ENCODE measurements around the gene FOXA1. TPM values are rescaled to one million over a fixed set of nuclear protein-coding genes. Genes with fewer than 3 reads are reported as not detected.

FOXA1 gene
- total RNA-seq, 1 experiment from 2014 or later, result 2.5 TPM

DNA sequence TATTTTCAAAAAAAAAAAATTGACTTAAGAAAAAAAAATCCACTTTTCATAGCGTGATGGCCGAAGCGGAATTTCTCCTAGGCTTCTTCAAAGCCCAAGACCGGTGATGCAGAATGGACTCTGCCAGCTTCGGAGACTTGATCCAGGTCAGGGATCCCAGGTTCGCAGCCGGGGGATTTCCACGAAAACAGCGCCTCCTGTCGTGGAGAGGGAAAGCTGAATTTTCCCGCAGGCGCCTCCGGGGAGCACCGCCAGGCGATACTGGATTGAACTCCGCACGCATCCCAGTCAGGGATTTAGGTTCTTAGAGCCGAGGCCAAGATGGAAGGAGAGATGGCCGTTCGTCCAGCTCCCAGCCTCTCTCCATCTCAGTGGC, 2.5 kb upstream of the FOXA1 start:
- no peaks in the 10 kb centered on the region for H3K4me1 ChIP-seq
- no peak overlapping the region for H3K4me3 ChIP-seq
- no peak overlapping the region for H3K27ac ChIP-seq
- H3K27me3 ChIP-seq, result no peaks in the 10 kb centered on the region
- H3K36me3 ChIP-seq, result no peaks in the 10 kb centered on the region
- no peak for DNase-seq
- H3K9me3 ChIP-seq (replicated peaks), result no peaks in the 10 kb centered on the region

DNA sequence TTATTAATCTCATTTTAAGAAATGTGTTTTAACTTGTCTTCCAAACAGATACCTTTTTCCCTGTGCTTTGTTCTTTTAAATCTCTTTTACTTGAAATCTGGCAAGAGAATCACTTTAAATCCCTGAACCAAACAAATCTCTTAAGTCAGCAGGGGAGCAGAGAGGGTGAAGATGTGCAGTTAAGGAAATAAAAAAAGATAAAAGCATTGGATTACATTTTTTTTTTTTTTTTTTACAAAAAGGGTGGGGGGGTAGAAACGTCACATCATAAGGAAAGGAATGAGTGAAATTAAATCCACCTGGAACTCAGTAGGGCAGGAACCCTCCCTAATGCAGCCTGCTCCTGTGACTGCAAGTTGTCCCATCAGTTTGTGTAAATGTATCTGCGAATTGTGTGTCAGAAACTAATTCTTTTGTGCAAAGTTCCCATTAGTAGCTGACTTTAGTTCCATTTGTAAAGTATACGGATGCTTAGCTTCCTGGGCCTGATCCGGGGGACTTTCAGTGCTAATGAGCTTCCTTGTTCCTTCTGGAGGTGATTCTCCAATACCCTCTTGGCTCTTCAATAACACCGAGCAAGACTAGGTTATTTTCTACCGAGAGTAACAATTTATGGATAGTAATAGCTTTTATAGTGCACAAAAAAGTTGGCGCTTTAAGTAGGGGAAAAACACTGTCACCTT, 1.9 kb upstream of the FOXA1 start:
- H3K4me1 ChIP-seq, result no peaks in the 10 kb centered on the region
- H3K36me3 ChIP-seq, result no peaks in the 10 kb centered on the region
- no peak overlapping the region for H3K27ac ChIP-seq
- no peak overlapping the region for H3K4me3 ChIP-seq
- no peaks in the 10 kb centered on the region for H3K9me3 ChIP-seq (replicated peaks)
- no peaks in the 10 kb centered on the region for H3K27me3 ChIP-seq
- no peak for DNase-seq

DNA sequence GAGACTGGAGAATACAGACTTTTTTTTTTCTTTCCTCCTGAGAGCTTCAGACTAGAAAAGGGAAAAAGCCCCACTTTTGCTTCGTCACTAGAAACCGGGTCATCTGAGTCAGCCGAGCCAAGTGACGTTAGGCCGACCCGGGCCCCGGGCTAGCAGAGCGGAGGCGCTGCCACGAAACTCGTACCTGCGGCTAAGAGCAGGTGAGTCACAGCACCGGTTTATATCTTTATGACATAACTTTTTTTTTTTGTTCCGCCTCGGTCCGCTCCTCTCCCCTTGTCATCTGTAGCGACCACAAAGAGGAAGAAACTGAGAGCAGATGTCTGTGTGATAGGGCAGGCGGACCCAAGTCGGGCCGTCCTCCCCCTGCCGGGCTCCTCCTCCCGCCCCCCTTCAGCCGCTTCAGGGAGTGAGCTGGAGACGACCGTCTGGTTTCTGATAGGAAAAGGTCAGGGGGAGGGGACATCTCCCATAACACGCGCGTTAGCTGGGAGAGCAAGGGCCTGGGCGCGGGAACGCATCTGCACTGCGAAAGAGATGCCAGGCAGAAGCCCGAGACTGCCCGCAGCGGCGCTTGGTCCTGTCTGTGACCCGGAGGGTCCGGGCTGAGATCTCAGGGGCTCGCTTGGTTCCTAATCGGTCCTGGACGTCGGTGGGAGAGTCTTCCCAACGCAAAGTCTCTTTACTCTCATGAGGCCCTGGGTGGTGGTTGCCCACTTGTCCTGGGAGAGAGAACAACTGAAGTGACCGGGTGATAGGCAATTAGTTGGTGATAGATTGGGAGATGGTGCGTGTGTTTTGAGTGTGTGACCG, 966 bp upstream of the FOXA1 start:
- no peaks in the 10 kb centered on the region for H3K27me3 ChIP-seq
- peak in 1 of 2 experiments; percentile 33 for DNase-seq
- H3K9me3 ChIP-seq (replicated peaks), result no peaks in the 10 kb centered on the region
- peak overlapping the region; percentile 62 for H3K4me3 ChIP-seq
- H3K4me1 ChIP-seq, result no peaks in the 10 kb centered on the region
- H3K36me3 ChIP-seq, result no peaks in the 10 kb centered on the region
- H3K27ac ChIP-seq, result no peak overlapping the region

DNA sequence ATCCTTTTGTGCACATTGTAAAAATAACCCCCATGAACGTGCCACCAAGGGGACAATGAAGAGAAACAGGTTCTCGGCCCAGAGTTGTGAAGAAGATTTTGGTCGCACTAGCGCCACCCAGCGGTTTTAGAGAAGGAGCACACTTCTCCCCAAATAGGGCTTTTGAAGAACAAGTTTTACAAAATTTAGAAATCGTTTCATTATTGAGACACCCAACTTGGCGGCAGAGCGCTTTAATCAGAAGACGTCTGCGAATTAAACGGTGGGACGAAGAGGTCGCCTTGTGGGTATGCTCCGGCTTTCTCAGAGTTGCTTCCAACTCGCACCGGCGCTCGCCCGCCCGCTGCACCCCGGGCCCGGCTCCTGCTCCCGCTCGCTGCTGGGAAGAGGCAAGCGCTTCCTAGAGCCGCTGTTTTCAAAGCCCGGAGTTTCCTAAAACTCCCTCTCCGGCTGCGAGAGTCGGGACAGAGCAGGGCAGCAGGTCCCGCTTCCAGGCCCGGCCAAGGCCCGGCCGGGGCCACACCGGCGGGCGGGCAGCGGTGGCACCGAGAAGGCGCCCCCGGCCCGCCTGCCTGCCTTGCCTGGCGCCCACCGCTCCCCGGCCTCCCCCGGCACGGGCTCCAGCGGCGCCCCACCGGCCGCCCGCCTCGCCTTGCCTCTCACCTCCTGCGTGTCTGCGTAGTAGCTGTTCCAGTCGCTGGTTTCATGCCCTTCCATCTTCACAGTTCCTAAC, 645 bp downstream of the FOXA1 start:
- H3K27ac ChIP-seq, result no peak overlapping the region
- H3K9me3 ChIP-seq (replicated peaks), result no peaks in the 10 kb centered on the region
- DNase-seq, result peak; percentile 69 to 91
- no peaks in the 10 kb centered on the region for H3K36me3 ChIP-seq
- no peaks in the 10 kb centered on the region for H3K27me3 ChIP-seq
- peak overlapping the region; percentile 62 for H3K4me3 ChIP-seq
- H3K4me1 ChIP-seq, result no peaks in the 10 kb centered on the region

DNA sequence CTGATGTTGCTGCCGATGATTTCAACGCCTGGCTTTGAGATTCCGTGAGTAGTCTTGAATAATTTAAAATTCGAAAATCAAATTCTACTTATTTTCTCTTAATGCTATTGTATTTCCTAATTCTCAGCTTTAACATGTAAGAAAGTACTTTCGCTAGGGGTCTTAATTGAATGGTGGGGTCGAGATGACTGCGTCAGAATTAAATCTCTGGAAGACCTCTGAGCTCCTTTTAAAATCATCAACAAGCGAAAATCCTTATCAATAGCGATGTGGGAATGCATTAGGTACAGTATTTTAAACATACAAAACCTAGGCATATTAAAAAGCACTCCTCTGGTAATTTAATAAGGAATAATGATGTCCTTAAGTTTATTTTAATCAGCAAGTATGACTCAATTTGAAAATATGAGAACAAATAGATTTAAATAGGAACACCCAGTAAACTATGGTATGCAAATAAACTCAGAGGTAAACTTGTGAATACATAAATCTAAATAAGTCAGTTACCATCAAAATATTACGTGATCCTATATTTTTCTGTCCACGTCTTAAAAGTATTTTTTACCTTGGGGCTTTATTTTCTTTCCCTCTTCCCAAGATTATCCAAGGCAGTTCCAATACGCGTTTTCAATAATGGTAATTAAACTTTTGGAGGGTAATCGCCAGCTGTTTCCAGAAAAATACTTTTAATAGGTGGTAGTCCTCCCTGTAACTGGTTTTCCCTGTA, 1.4 kb downstream of the FOXA1 start:
- no peak overlapping the region for H3K27ac ChIP-seq
- DNase-seq, result no peak
- H3K27me3 ChIP-seq, result no peaks in the 10 kb centered on the region
- H3K4me3 ChIP-seq, result peak overlapping the region; percentile 62
- H3K36me3 ChIP-seq, result no peaks in the 10 kb centered on the region
- H3K4me1 ChIP-seq, result no peaks in the 10 kb centered on the region
- no peaks in the 10 kb centered on the region for H3K9me3 ChIP-seq (replicated peaks)

DNA sequence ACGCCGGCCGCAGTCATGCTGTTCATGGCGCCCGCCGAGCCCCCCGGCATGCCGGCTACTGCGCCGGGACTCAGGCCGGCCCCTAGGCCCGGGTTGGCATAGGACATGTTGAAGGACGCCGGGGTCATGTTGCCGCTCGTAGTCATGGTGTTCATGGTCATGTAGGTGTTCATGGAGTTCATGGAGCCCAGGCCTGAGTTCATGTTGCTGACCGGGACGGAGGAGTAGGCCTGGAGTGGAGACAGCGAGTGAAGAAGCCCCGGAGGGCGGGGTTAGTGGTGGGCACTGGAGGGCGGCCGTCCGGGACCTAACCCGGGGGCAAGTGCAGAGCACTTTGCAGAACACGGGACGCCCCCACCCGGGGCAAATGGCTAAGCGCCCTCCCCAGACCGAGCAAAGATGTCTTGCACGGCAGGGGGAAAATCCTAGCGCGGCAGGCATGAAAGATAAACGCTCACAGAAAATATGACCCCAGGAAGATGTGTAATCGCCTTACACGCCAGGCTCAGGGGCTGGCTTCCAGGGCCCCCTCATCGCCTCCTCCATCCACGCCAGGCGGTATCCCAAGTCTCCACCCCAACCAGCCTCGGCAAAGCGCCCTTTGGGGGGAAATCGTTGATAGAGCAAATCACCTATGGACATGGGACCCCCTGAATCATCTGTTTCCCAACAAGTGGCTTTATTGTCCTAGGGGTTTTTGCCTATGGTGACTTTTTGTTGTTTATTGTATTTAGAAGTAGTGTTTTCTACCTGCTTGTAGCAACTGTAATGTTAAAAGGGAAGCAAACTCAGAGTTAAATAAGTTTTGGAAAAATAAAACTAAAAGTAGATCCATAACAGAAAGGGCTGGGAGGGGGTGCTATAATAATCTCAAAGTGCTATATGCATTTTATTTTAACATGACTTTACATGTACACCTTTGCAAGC, 2.3 kb downstream of the FOXA1 start:
- H3K27ac ChIP-seq, result no peak overlapping the region
- no peak for DNase-seq
- H3K27me3 ChIP-seq, result no peaks in the 10 kb centered on the region
- H3K36me3 ChIP-seq, result no peaks in the 10 kb centered on the region
- H3K9me3 ChIP-seq (replicated peaks), result no peaks in the 10 kb centered on the region
- no peak overlapping the region for H3K4me3 ChIP-seq
- no peaks in the 10 kb centered on the region for H3K4me1 ChIP-seq

DNA sequence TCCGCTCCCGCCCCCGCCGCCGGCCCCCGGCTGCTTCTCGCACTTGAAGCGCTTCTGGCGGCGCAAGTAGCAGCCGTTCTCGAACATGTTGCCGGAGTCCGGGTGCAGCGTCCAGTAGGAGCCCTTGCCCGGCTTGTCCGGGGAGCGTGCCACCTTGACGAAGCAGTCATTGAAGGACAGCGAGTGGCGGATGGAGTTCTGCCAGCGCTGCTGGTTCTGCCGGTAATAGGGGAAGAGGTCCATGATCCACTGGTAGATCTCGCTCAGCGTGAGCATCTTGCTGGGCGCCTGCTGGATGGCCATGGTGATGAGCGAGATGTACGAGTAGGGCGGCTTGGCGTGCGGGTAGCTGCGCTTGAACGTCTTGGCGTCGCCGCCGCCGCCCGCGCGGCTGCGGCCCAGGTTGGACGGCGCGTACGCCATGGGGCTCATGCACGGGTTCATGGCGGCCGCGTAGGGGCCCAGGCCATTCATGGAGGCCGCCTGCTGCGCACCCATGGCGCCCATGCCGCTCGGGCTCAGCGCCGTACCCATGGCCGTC, 3.0 kb downstream of the FOXA1 start:
- DNase-seq, result no peak
- Histone ChIP-seq H3K27ac (no peak overlapping the region), H3K36me3 (no peaks in the 10 kb centered on the region), H3K27me3 (no peaks in the 10 kb centered on the region), H3K9me3 (replicated peaks) (no peaks in the 10 kb centered on the region), H3K4me3 (no peak overlapping the region), H3K4me1 (no peaks in the 10 kb centered on the region)

DNA sequence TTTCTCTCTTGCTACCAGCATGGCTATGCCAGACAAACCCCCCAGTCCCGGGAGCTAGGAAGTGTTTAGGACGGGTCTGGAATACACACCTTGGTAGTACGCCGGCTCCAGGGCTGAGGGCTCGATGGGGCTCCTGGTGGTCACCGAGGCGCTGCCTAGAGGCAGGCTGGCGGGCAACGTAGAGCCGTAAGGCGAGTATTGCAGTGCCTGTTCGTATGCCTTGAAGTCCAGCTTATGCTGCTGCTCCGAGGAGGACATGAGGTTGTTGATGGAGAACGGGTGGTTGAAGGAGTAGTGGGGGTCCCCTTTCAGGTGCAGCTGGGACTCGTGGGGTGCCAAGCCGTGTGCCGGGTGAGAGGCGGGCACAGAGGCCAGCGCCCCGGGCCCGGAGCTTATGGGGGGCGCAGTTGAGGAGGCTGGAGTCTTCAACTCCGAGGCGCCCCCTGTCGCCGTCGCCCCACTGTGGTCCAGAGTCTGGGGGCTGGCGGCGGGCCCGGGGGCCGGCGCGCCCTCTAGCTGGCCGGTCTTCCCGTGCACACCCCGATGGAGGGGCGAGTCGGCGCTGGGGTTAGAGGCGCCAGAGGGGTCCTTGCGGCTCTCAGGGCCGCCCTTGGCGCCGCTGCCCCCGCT, 3.6 kb downstream of the FOXA1 start:
- H3K4me3 ChIP-seq, result no peak overlapping the region
- H3K27me3 ChIP-seq, result no peaks in the 10 kb centered on the region
- no peaks in the 10 kb centered on the region for H3K9me3 ChIP-seq (replicated peaks)
- DNase-seq, result no peak
- no peak overlapping the region for H3K27ac ChIP-seq
- H3K4me1 ChIP-seq, result no peaks in the 10 kb centered on the region
- H3K36me3 ChIP-seq, result no peaks in the 10 kb centered on the region

DNA sequence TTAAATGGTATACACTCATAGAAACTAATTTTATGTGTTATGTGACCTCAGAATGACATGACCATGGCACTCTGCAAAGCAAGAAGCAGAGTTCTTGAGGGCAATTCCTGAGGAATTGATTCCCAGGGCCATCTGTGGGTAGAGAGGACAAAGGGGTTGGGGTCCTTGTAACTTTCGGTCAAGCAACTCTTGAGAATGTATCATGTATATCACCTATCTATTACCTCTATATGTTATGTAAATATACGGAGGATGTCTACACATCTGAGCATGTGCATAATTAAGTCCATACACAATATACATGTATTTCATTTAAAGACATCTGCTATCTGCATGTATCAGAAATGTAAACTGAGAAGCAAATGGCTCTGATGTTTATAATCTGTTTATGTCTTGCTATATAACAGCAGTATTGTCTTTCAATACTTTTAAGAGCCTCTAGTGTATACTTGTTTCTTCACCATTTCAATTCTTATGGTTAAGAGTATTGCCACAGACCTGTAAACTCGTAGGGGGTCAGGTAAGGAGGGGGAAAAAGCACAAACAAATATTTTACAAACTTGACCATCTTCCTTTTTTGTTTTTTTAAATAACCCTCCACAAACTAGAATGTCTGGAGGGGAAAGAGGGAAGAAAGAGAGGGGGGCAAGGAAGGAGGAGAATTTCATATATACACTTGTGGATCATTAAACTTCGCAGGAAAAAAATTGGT, 4.5 kb downstream of the FOXA1 start:
- no peaks in the 10 kb centered on the region for H3K9me3 ChIP-seq (replicated peaks)
- no peak for DNase-seq
- H3K27ac ChIP-seq, result no peak overlapping the region
- H3K4me3 ChIP-seq, result no peak overlapping the region
- no peaks in the 10 kb centered on the region for H3K27me3 ChIP-seq
- no peaks in the 10 kb centered on the region for H3K36me3 ChIP-seq
- H3K4me1 ChIP-seq, result no peaks in the 10 kb centered on the region

DNA sequence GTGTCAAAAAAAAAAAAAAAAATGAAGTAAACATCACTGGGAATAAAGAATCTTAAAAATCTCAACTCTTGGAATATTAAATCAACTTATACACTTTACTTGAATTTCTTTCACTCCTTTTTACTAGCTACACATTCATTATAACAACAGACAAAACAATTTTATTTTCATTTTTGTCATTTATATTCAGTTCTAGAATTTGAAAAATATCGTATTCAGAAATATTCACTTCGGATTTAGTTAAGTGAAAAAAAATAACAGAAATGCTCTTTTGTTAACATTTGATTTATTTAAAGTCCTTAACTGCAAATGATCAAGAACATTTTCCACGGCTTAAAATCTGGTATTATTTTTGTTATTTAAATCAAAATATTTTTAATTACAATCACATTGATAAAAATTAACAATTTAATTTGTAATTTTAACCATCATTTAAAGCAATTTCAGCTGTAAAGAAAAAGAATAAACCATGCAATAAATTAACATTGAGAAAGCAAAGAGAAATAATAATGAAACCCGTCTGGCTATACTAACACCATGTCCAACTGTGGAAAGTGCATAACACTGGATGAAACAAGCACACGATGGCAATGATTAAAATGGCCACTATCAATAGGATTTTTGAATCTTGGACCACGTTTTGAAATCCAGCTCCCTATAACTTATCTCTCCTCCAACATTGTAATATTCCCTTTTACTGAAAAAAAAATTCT, 5.2 kb downstream of the FOXA1 start:
- H3K27ac ChIP-seq, result no peak overlapping the region
- no peaks in the 10 kb centered on the region for H3K36me3 ChIP-seq
- H3K4me1 ChIP-seq, result no peaks in the 10 kb centered on the region
- no peak overlapping the region for H3K4me3 ChIP-seq
- H3K27me3 ChIP-seq, result no peaks in the 10 kb centered on the region
- no peak for DNase-seq
- H3K9me3 ChIP-seq (replicated peaks), result no peaks in the 10 kb centered on the region

DNA sequence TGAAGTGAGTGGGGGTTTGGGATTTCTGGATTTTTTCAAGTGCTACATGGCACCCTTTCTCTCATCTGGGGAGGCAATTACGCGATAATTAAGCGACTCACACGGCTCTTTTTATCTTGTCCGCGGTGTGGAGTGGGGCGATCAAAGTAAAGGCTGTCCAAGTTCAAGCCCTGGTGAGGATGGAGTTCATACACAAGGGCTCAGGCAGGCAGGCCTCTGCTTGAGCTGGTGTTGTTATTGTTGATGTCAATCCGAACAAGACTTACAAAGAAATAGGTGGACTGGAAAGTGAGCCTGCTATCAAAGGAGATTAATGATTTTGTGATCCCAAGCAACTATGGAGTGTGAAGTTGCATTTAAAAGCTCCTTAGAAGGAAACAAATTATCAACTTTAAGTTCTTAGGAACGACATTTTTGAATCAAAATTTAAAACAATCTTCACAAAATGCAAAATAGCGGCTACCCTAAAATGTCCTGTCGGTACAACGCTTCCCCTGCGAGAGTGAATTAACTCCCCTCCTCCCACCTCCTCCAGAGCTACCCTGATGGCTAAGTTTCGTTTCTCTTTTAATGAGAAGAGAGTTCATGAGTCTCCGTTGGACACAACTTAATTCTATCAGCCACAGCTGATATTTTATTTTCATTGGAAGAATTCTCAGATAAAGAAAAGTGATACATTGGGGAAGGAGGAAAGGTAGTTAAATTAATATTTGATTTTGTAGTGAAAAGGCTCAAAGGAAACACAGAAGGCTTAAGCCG, 5.9 kb downstream of the FOXA1 start:
- Histone ChIP-seq H3K27ac (no peak overlapping the region), H3K4me1 (no peaks in the 10 kb centered on the region), H3K4me3 (no peak overlapping the region), H3K36me3 (no peaks in the 10 kb centered on the region), H3K9me3 (replicated peaks) (no peaks in the 10 kb centered on the region), H3K27me3 (no peaks in the 10 kb centered on the region)
- DNase-seq, result no peak

DNA sequence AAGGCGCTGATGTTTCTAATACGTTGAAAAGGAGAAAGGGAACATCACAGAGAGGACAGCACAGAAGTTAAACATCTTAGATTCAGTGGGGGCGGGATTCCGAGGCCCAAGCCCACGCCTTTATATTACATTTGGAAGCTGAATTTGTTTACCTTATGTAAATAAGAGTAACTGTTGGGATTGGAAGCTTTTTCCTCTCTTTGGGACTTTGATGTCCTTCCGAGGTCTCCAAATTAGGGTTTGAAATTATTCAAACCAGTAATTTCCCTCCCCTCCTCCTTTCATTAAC, 6.4 kb downstream of the FOXA1 start:
- no peaks in the 10 kb centered on the region for H3K36me3 ChIP-seq
- H3K4me3 ChIP-seq, result peak overlapping the region; percentile 53
- DNase-seq, result no peak
- H3K27me3 ChIP-seq, result no peaks in the 10 kb centered on the region
- H3K27ac ChIP-seq, result no peak overlapping the region
- H3K4me1 ChIP-seq, result no peaks in the 10 kb centered on the region
- no peaks in the 10 kb centered on the region for H3K9me3 ChIP-seq (replicated peaks)

All from SJCRH30 (cell line).